Stimulated activated naive CD8-positive, alpha-beta T cell treated with anti-CD3 and anti-CD28 coated beads, Interleukin-15, Interleukin-2, amounts not matched to agents 100 ng/mL and 50 ng/mL, for 24 hours (primary cell): ENCODE results near the gene ENGASE.

Source experiments
- H3K27ac Mint-ChIP-seq: one replicate; pipeline ENCODE4 v1.8.0; 2021; ENCODE audit warnings: mild to moderate bottlenecking, mixed read lengths
- H3K27me3 Mint-ChIP-seq: one replicate; pipeline ENCODE4 v1.8.0; 2021; ENCODE audit warnings: mixed read lengths
- H3K36me3 Mint-ChIP-seq: one replicate; pipeline ENCODE4 v1.8.0; 2021; ENCODE audit warnings: low read depth, mixed read lengths
- H3K4me1 Mint-ChIP-seq: one replicate; pipeline ENCODE4 v1.8.0; 2021; ENCODE audit warnings: low read depth, mixed read lengths
- H3K4me3 Mint-ChIP-seq: one replicate; pipeline ENCODE4 v1.8.0; 2021; ENCODE audit warnings: mild to moderate bottlenecking, mixed read lengths
- H3K9me3 Mint-ChIP-seq: one replicate; pipeline ENCODE4 v1.8.0; 2021; ENCODE audit warnings: mixed read lengths

Gene ENGASE

GRCh38 chr17:79078476-79079190 is 4.0 kb downstream of the ENGASE start:
- Mint-ChIP-seq H3K9me3 (no peaks in the 10 kb centered on the region), H3K27me3 (no peaks in the 10 kb centered on the region), H3K4me1 (peaks cover 14% of the 10 kb centered on the region), H3K36me3 (peaks cover 25% of the 10 kb centered on the region), H3K27ac (no peak overlapping the region), H3K4me3 (no peak overlapping the region)

GRCh38 chr17:79079421-79080200 is 5.0 kb downstream of the ENGASE start:
- H3K4me3 Mint-ChIP-seq = no peak overlapping the region
- peaks cover 25% of the 10 kb centered on the region for H3K36me3 Mint-ChIP-seq
- no peak overlapping the region for H3K27ac Mint-ChIP-seq
- no peaks in the 10 kb centered on the region for H3K9me3 Mint-ChIP-seq
- no peaks in the 10 kb centered on the region for H3K27me3 Mint-ChIP-seq
- H3K4me1 Mint-ChIP-seq = peaks cover 10% of the 10 kb centered on the region

- Mint-ChIP-seq H3K4me1 (peaks cover 8% of the 10 kb centered on the region), H3K9me3 (no peaks in the 10 kb centered on the region), H3K4me3 (no peak overlapping the region), H3K27ac (no peak overlapping the region), H3K27me3 (no peaks in the 10 kb centered on the region), H3K36me3 (peaks cover 25% of the 10 kb centered on the region)
Observed at GRCh38 chr17:79080349-79080748, 5.7 kb downstream of the ENGASE start.

DNA sequence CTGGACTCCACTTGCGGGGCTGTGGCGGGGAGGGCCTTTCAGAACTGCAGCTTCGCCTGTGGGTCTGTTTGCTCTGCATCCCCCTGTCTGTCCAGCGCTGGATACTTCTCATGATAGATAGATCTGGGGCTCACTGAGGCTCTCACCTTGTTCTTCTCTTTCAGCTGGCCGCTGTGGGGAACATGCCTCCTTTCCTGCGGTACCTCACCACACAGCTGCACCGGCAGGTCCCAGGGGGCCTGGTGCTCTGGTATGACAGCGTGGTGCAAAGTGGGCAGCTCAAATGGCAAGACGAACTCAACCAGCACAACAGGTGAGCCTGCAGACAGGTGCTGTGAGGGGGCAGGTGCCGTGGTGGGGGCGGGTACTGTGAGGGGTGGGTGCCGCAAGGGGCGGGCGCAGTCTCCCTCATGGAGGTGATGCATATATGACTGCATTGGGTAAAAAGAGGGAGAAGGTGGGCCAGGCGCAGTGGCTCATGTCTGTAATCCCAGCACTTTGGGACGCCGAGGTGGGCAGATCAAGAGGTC is 6.2 kb downstream of the ENGASE start:
- no peaks in the 10 kb centered on the region for H3K27me3 Mint-ChIP-seq
- H3K36me3 Mint-ChIP-seq = peaks cover 25% of the 10 kb centered on the region
- no peaks in the 10 kb centered on the region for H3K9me3 Mint-ChIP-seq
- no peak overlapping the region for H3K27ac Mint-ChIP-seq
- H3K4me1 Mint-ChIP-seq = peaks cover 3% of the 10 kb centered on the region
- H3K4me3 Mint-ChIP-seq = no peak overlapping the region

GRCh38 chr17:79081571-79082276 is 7.1 kb downstream of the ENGASE start:
- Mint-ChIP-seq H3K27ac (peak overlapping the region; percentile 74), H3K36me3 (peaks cover 25% of the 10 kb centered on the region), H3K4me1 (no peaks in the 10 kb centered on the region), H3K4me3 (no peak overlapping the region), H3K27me3 (no peaks in the 10 kb centered on the region), H3K9me3 (no peaks in the 10 kb centered on the region)

GRCh38 chr17:79082311-79083190 is 7.9 kb downstream of the ENGASE start:
- no peak overlapping the region for H3K27ac Mint-ChIP-seq
- H3K27me3 Mint-ChIP-seq = no peaks in the 10 kb centered on the region
- peaks cover 22% of the 10 kb centered on the region for H3K36me3 Mint-ChIP-seq
- H3K9me3 Mint-ChIP-seq = no peaks in the 10 kb centered on the region
- H3K4me3 Mint-ChIP-seq = no peak overlapping the region
- H3K4me1 Mint-ChIP-seq = no peaks in the 10 kb centered on the region

DNA sequence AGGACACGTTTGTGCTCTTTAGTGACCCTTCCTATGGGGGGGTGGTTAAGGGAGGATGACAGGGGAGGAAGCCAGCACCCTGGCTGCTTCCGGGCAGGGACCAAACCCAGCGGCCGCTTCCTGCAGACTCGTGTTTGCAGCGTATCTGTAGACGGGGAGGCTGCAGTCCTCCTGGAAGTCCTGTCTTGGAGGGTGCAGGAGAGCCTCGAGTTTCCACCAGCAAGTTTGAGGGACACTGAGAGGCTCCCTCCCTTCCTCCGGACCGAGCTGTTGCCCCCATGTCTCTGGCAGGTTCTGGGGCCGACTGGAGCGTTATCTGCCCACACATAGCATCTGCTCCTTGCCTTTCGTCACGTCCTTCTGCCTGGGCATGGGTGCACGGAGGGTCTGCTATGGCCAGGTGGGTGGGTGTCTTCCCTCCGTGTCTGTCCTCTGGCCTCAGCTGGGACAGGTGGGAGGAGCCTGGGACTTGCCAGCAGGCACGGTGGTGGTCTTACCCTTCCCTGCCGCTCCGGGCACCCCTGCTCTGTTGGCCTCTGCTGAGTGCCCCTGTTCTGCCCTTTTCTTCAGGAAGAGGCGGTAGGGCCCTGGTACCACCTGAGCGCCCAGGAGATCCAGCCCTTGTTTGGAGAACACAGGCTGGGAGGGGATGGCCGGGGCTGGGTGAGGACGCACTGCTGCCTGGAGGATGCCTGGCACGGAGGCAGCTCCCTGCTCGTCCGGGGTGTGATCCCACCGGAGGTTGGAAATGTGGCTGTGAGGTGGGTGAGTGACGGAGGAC is 8.8 kb downstream of the ENGASE start:
- H3K4me3 Mint-ChIP-seq = no peak overlapping the region
- no peaks in the 10 kb centered on the region for H3K27me3 Mint-ChIP-seq
- H3K36me3 Mint-ChIP-seq = peaks cover 20% of the 10 kb centered on the region
- no peaks in the 10 kb centered on the region for H3K4me1 Mint-ChIP-seq
- H3K27ac Mint-ChIP-seq = no peak overlapping the region
- H3K9me3 Mint-ChIP-seq = no peaks in the 10 kb centered on the region

- H3K27me3 Mint-ChIP-seq = no peaks in the 10 kb centered on the region
- H3K36me3 Mint-ChIP-seq = peaks cover 16% of the 10 kb centered on the region
- H3K4me1 Mint-ChIP-seq = no peaks in the 10 kb centered on the region
- H3K27ac Mint-ChIP-seq = no peak overlapping the region
- no peak overlapping the region for H3K4me3 Mint-ChIP-seq
- H3K9me3 Mint-ChIP-seq = no peaks in the 10 kb centered on the region
Observed at GRCh38 chr17:79084291-79085153, 9.9 kb downstream of the ENGASE start.

DNA sequence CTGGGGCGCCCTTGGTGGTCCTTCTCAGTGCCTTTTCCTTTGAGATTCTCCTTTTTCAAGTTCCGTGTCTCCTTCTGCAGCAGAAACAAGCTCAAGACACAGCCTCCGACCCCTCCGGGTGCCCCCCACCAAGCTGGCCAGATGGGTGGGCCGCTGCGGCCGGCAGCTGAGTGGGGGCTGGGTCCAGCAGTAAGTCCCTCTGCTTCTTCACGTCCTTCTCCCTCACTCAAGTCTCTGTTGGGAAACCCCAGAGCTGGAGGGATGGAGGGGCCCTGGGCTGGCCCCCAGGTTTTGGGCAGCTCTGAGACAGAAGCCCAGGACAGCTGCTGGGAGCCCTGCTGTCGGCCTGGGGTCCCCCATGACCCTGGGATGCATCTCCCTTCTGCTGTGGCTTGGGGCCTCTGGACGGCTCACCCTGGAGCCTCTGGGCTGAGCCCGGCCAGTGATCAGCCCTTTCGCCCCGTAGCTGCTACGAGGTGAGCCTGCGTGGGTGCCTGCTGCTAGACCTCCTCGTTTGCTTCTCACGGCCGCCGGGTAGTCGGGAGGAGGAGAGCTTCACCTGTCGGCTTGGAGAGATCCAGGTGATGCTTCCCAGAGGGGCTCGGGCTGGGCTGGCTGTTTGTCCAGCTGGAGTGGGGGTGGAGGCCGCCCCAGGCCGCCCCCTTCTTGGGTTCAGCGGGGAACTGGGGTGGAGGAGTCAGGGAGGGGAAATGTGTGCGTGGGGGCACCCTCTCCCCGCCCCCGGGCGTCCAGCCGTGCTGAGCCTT is 10.7 kb downstream of the ENGASE start:
- H3K27ac Mint-ChIP-seq = no peak overlapping the region
- no peaks in the 10 kb centered on the region for H3K27me3 Mint-ChIP-seq
- H3K36me3 Mint-ChIP-seq = peaks cover 10% of the 10 kb centered on the region
- H3K9me3 Mint-ChIP-seq = no peaks in the 10 kb centered on the region
- H3K4me3 Mint-ChIP-seq = no peak overlapping the region
- no peaks in the 10 kb centered on the region for H3K4me1 Mint-ChIP-seq

DNA sequence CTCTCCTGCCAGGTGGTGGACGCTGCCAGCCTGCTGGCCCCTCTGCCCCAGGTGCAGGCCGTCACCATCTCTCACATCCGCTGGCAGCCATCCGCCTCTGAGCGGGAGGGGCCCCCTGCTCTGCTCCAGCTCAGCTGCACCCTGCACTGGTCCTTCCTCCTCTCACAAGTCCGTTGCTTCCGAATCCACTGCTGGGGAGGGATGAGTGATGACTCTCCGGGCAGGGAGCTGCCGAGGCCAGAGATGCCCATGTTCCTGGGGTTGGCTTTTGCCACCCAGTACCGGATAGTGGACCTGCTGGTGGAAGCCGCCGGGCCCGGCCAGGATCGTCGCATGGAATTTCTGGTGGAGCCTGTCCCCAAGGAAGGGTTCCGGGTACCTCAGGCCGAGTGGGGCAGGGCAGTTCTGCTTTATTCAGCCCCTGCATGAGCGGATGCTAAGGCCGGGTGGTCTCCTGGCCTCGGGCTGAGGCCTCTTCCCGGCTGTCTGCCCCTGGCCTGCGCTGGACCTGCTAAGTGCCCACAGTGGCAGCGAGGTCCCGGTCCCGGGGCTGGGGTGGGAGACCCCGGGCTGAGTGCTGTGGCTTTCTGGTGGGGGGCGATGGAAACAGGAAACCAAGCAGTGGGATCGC is 11.4 kb downstream of the ENGASE start:
- no peaks in the 10 kb centered on the region for H3K27me3 Mint-ChIP-seq
- H3K36me3 Mint-ChIP-seq = peaks cover 4% of the 10 kb centered on the region
- no peak overlapping the region for H3K27ac Mint-ChIP-seq

DNA sequence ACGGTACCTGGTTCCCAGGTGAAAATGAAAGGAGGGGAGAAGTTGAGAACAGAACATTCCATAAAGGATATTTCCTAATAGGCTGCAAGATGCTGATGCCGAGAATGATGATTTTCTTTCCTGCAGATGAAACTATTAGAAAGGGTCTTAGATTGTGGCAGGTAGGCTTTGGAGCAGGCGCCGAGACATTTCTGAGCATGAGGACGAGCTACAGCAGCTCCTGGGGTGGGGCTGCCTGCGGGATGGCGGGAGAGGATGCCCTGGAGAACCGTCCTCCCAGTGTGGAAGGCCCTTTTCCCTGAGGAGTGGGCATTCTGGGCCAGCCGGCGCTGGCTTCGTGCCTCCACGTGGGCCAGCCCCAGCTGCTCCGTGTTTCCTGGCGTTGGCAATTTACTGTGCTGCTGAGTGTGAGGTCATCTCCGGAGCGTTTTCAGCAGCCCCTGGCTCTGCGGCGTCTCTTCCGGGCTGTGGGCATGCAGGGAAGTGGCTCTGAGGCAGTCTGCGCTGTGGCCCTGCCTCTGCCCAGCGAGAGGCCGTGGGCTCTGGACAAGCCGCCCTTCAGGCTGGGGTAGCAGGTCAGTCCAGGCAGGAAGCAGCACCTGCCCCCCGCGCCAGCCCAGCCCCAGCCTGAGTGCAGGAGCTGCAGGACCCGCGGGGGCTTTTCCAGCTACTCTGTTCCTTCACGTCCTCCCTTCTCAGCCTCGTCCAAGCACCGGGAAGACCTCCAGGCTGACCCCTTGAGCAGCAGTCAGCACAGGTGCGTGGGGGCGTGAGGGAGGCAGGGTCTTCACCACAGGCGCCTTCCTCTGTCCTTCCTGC is 12.2 kb downstream of the ENGASE start:
- Mint-ChIP-seq H3K36me3 (peaks cover 3% of the 10 kb centered on the region), H3K4me3 (no peak overlapping the region), H3K27ac (no peak overlapping the region), H3K9me3 (no peaks in the 10 kb centered on the region), H3K27me3 (no peaks in the 10 kb centered on the region), H3K4me1 (no peaks in the 10 kb centered on the region)

More for the DNA sequence above, 11.4 kb downstream of the ENGASE start:
- H3K9me3 Mint-ChIP-seq = no peaks in the 10 kb centered on the region
- H3K4me3 Mint-ChIP-seq = no peak overlapping the region
- H3K4me1 Mint-ChIP-seq = no peaks in the 10 kb centered on the region
